Stimulated activated naive CD4-positive, alpha-beta T cell (primary cell): ENCODE results near the gene UQCR11.
A peak's percentile ranks its signal among the peaks of the same experiment; 100 is the strongest.

Experiments used
- DNase-seq, 6 experiments: peaks; one replicate each; lab custom pipeline; 2025; lab: John Stamatoyannopoulos, UW

UQCR11 gene

GRCh38 chr19:1567116-1567847 is 38.0 kb downstream of the UQCR11 start:
- DNase-seq: peak in 2 of 6 experiments; percentile 8 to 28

GRCh38 chr19:1566392-1567115 is 38.7 kb downstream of the UQCR11 start:
- peak in 2 of 6 experiments; percentile 25 to 28 for DNase-seq

GRCh38 chr19:1563251-1563650 is 42.0 kb downstream of the UQCR11 start:
- DNase-seq: no peak

- no peak for DNase-seq
Observed at GRCh38 chr19:1561236-1561842, 43.9 kb downstream of the UQCR11 start.

- no peak for DNase-seq
Observed at GRCh38 chr19:1560286-1560882, 44.9 kb downstream of the UQCR11 start.

- no peak for DNase-seq
Observed at GRCh38 chr19:1558552-1558951, 46.7 kb downstream of the UQCR11 start.

GRCh38 chr19:1556390-1557070 is 48.7 kb downstream of the UQCR11 start:
- DNase-seq: no peak

GRCh38 chr19:1555487-1556389 is 49.5 kb downstream of the UQCR11 start:
- DNase-seq: no peak

- DNase-seq: no peak
Observed at GRCh38 chr19:1554968-1555367, 50.3 kb downstream of the UQCR11 start.

- no peak for DNase-seq
Observed at GRCh38 chr19:1553415-1553814, 51.8 kb downstream of the UQCR11 start.

GRCh38 chr19:1551068-1552040 is 53.9 kb downstream of the UQCR11 start:
- DNase-seq: no peak

- no peak for DNase-seq
Observed at GRCh38 chr19:1549332-1549945, 55.8 kb downstream of the UQCR11 start.
